K562 (cell line): ENCODE results near the gene FSTL3. TPM values are rescaled to one million over a fixed set of nuclear protein-coding genes. Genes with fewer than 3 reads are reported as not detected.

Experiments
- ATAC-seq: fragments of 200-7000 bp; cut with Tn5 transposase; 3 replicates; pipeline ENCODE4 v1.9.1; 2020; ENCODE audit warnings: moderate library complexity
- BruUV-seq: library from RNA; stranded (reverse); fragments of 400-500 nt; replicated peaks from 2 replicates; lab custom pipeline; 2021; lab: Mats Ljungman, UMichigan
- CTCF ChIA-PET: fragments of 300-600 bp; formaldehyde crosslinking; extraction: SDS; loops from one replicate; lab custom pipeline; 2021; ENCODE audit warnings: low intra/inter-chr PET ratio; lab: Yijun Ruan, JAX
- POLR2A ChIA-PET: fragments of 300-600, 350-650 bp; sonication (Branson Sonifier 250); formaldehyde crosslinking; extraction: SDS; loops from one replicate; lab custom pipeline; 2021; ENCODE audit warnings: antibody characterized with exemption, inconsistent platforms; lab: Yijun Ruan, JAX
- DNase-seq, 4 experiments: peaks; one replicate each; pipeline versions ENCODE4 v3.0.0 to v3.0.0-alpha.2; 2011 to 2018; ENCODE audit warnings: low spot score in 3 of 4, mixed read lengths in 3 of 4; ENCODE audit errors: extremely low read depth in 1 of 4
- FAIRE-seq: peaks from 2 replicates; lab custom pipeline; 2011; peaks lifted over from hg19 to GRCh38; lab: Jason Lieb, UNC
- H2AFZ ChIP-seq: 2 replicates; pipeline ENCODE4 v1.6.0; 2011; ENCODE audit warnings: low read depth, low read length, control low read depth, inconsistent platforms
- H3K27ac ChIP-seq: fragments of 200-600 bp; 3 replicates; pipeline ENCODE4 v1.8.0; 2011; ENCODE audit warnings: low read depth, mild to moderate bottlenecking, control low read depth, inconsistent platforms, low read length, moderate library complexity, mixed read lengths; ENCODE audit errors: extremely low read depth
- H3K27me3 ChIP-seq, 2 experiments: fragments of 300-600 bp in 1 of 2; 2 replicates in 1 of 2; 3 replicates in 1 of 2; pipeline versions ENCODE4 v1.6.0 to v1.8.0; 2011; ENCODE audit warnings: inconsistent platforms in 2 of 2, low read length in 2 of 2, mild to moderate bottlenecking in 1 of 2, mixed read lengths in 1 of 2, moderate library complexity in 1 of 2; ENCODE audit not compliant: control insufficient read depth in 2 of 2, insufficient read depth in 2 of 2
- H3K36me3 ChIP-seq: fragments of 300-600 bp; 3 replicates; pipeline ENCODE4 v1.8.0; 2011; ENCODE audit warnings: mild to moderate bottlenecking, low read length, inconsistent platforms; ENCODE audit not compliant: control insufficient read depth, insufficient read depth
- H3K4me1 ChIP-seq, 2 experiments: fragments of 200-600 bp in 1 of 2; replicated peaks in 1 of 2; 2 replicates in 1 of 2; 3 replicates in 1 of 2; pipeline versions ENCODE4 v1.5.1 to v1.8.0; 2011; ENCODE audit warnings: inconsistent platforms in 2 of 2, low read length in 2 of 2, mild to moderate bottlenecking in 1 of 2, mixed read lengths in 1 of 2, moderate library complexity in 1 of 2; ENCODE audit not compliant: control insufficient read depth in 2 of 2, insufficient read depth in 2 of 2
- H3K4me2 ChIP-seq: 2 replicates; pipeline ENCODE4 v1.6.1; 2011; ENCODE audit warnings: low read length, control low read depth, inconsistent platforms, mixed read lengths; ENCODE audit not compliant: insufficient read depth
- H3K4me3 ChIP-seq: fragments of 200-600 bp; sonication (generic), shearing (Covaris generic); 2 replicates; pipeline ENCODE4 v1.5.1; 2016; ENCODE audit warnings: control low read depth, inconsistent platforms
- H3K79me2 ChIP-seq: fragments of 200-600 bp; 3 replicates; pipeline ENCODE4 v1.8.0; 2011; ENCODE audit warnings: low read length, inconsistent platforms; ENCODE audit not compliant: control insufficient read depth, insufficient read depth
- H3K9ac ChIP-seq, 2 experiments: 2 replicates each; pipeline versions ENCODE4 v1.6.0 to v1.6.1; 2011; ENCODE audit warnings: low read depth in 2 of 2, low read length in 2 of 2, control low read depth in 1 of 2, inconsistent platforms in 1 of 2, mild to moderate bottlenecking in 1 of 2, mixed read lengths in 1 of 2; ENCODE audit not compliant: insufficient read depth in 1 of 2
- H3K9me1 ChIP-seq: one replicate; pipeline ENCODE4 v1.6.0; 2011; ENCODE audit warnings: inconsistent platforms, mild to moderate bottlenecking, low read length, moderate library complexity; ENCODE audit not compliant: control insufficient read depth, insufficient read depth
- H3K9me3 ChIP-seq: replicated peaks from 2 replicates; pipeline ENCODE4 v1.5.1; 2011; ENCODE audit warnings: low read depth, low read length, inconsistent platforms; ENCODE audit not compliant: control insufficient read depth, insufficient read depth
- H4K20me1 ChIP-seq: replicated peaks from 2 replicates; pipeline ENCODE4 v1.6.1; 2011; ENCODE audit warnings: low read length, inconsistent platforms, mixed read lengths; ENCODE audit not compliant: control insufficient read depth, insufficient read depth
- CEBPG ChIP-seq, 3 experiments: fragments of 200-800 bp in 1 of 3; sonication (Bioruptor generic) in 1 of 3; sonication (generic) in 1 of 3; formaldehyde crosslinking in 1 of 3; IDR thresholded peaks in 2 of 3; conservative IDR thresholded peaks in 1 of 3; 2 replicates each; pipeline versions ENCODE4 v1.6.1 to v1.8.0; 2016 to 2022; ENCODE audit warnings: missing compliant biosample characterization in 2 of 3, missing genetic modification characterization in 2 of 3, mild to moderate bottlenecking in 1 of 3, missing genetic modification reagents in 1 of 3
- DIDO1 ChIP-seq: fragments of 450-650 bp; IDR thresholded peaks from 2 replicates; pipeline ENCODE4 v1.6.1; 2016; ENCODE audit warnings: low read depth, missing biosample characterization, missing genetic modification characterization
- FOXA1 ChIP-seq: fragments of 450-650 bp; IDR thresholded peaks from 2 replicates; pipeline ENCODE4 v1.6.1; 2016; ENCODE audit warnings: mild to moderate bottlenecking, borderline replicate concordance
- GTF2F1 ChIP-seq: IDR thresholded peaks from 2 replicates; pipeline ENCODE4 v1.6.1; 2011; ENCODE audit warnings: low read depth, low read length, improper control_type of control experiment
- HIVEP1 ChIP-seq: fragments of 250-450 bp; sonication (Bioruptor Pico); IDR thresholded peaks from 2 replicates; pipeline ENCODE4 v1.4.0; 2020; ENCODE audit warnings: mild to moderate bottlenecking
- HNRNPH1 ChIP-seq: fragments of 200-400 bp; formaldehyde crosslinking; optimal IDR thresholded peaks from 2 replicates; pipeline ENCODE3; 2017; ENCODE audit warnings: low read depth, mild to moderate bottlenecking, low read length, moderate library complexity
- ILF3 ChIP-seq: fragments of 450-650 bp; IDR thresholded peaks from 2 replicates; pipeline ENCODE4 v1.6.1; 2018; ENCODE audit warnings: antibody characterized with exemption, mild to moderate bottlenecking, moderate library complexity, borderline replicate concordance
- JUNB ChIP-seq: fragments of 450-650 bp; formaldehyde crosslinking; conservative IDR thresholded peaks from 2 replicates; pipeline ENCODE4 v1.4.0; 2020; ENCODE audit warnings: mild to moderate bottlenecking
- LEF1 ChIP-seq: fragments of 450-650 bp; IDR thresholded peaks from 2 replicates; pipeline ENCODE4 v1.6.1; 2016; ENCODE audit warnings: mild to moderate bottlenecking
- MAFG ChIP-seq: fragments of 450-650 bp; conservative IDR thresholded peaks from 2 replicates; pipeline ENCODE4 v1.6.1; 2016; ENCODE audit warnings: missing genetic modification characterization, missing compliant biosample characterization
- MAZ ChIP-seq, 2 experiments: fragments of 450-650 bp in 1 of 2; sonication (generic) in 1 of 2; formaldehyde crosslinking; IDR thresholded peaks in 1 of 2; conservative IDR thresholded peaks in 1 of 2; 2 replicates each; pipeline versions ENCODE4 v1.4.0 to v1.5.0; 2020; ENCODE audit warnings: mild to moderate bottlenecking in 1 of 2, missing genetic modification reagents in 1 of 2
- MTA3 ChIP-seq: fragments of 450-650 bp; formaldehyde crosslinking; IDR thresholded peaks from 2 replicates; pipeline ENCODE4 v1.6.1; 2017; ENCODE audit warnings: mild to moderate bottlenecking, borderline replicate concordance
- POLR2A ChIP-seq: fragments of 450-650 bp; conservative IDR thresholded peaks from 2 replicates; pipeline ENCODE4 v1.6.1; 2016
- RBM17 ChIP-seq: fragments of 200-400 bp; formaldehyde crosslinking; IDR thresholded peaks from 2 replicates; pipeline ENCODE4 v1.6.1; 2017; ENCODE audit warnings: low read depth, mild to moderate bottlenecking, low read length, borderline replicate concordance
- SETDB1 ChIP-seq: IDR thresholded peaks from one replicate; pipeline ENCODE4 v1.6.1; 2012; ENCODE audit warnings: low read length, control low read depth, inconsistent platforms
- ZFP36 ChIP-seq: fragments of 150-350 bp; IDR thresholded peaks from 2 replicates; pipeline ENCODE4 v1.6.1; 2018; ENCODE audit warnings: low read length, low read depth; ENCODE audit not compliant: partially characterized antibody
- ZNF507 ChIP-seq: conservative IDR thresholded peaks from 2 replicates; pipeline ENCODE4 v1.6.1; 2017; ENCODE audit warnings: missing genetic modification characterization, missing compliant biosample characterization
- WGBS: fragments of 100-300 bp; shearing (Covaris generic); methylation state at CpG from one replicate; pipeline ENCODE4 v1.1.6; 2016; ENCODE audit warnings: low coverage, mixed read lengths; ENCODE audit not compliant: insufficient coverage; ENCODE audit errors: missing lambda C conversion rate; 5-methylcytosine and 5-hydroxymethylcytosine counted together
- in situ Hi-C: fragments of 300-500 bp; cut with MboI; formaldehyde crosslinking; loops from 4 replicates; pipeline ENCODE4 v1.15.0; 2018; ENCODE audit warnings: inconsistent platforms, mixed read lengths
- intact Hi-C: fragments of 100-400 bp; cut with micrococcal nuclease; formaldehyde crosslinking; loops from 2 replicates; pipeline ENCODE4 v1.14.2; 2022
- polyA plus RNA-seq, 8 experiments: library from polyadenylated mRNA; depleted of rRNA in 4 of 8; stranded (reverse) in 5 of 8; unstranded in 3 of 8; fragments of >200 nt; fragmentation: Nextera tagmentation in 2 of 8; fragmentation: Illumina TruSeq in 1 of 8; extraction: Ambion mirVana in 2 of 8; extraction: Trizol in 1 of 8; gene quantifications; 2 replicates each; pipeline versions ENCODE4 v1.2.1 to v1.2.3, GENCODE V29; 2011 to 2014; ENCODE audit warnings: inconsistent platforms in 1 of 8, missing spikeins in 1 of 8
- total RNA-seq, 7 experiments: library from RNA; depleted of rRNA in 6 of 7; stranded (reverse); fragments of >200 nt in 6 of 7; fragmentation: Illumina TruSeq in 2 of 7; extraction: Trizol in 2 of 7; gene quantifications; 2 replicates each; pipeline versions ENCODE4 v1.2.1 to v1.2.3, GENCODE V29; 2011 to 2021; ENCODE audit warnings: low replicate concordance in 1 of 7
- TF ChIP-seq, protein P1 (sequence below): sonication (generic); formaldehyde crosslinking; IDR thresholded peaks from 2 replicates; pipeline ENCODE4 v1.8.1; 2023; ENCODE audit warnings: mild to moderate bottlenecking, missing genetic modification reagents, moderate library complexity
- TF ChIP-seq, protein P2 (sequence below): sonication (generic); formaldehyde crosslinking; IDR thresholded peaks from 2 replicates; pipeline ENCODE4 v1.8.0; 2022; ENCODE audit warnings: missing genetic modification reagents, mild to moderate bottlenecking, moderate library complexity, borderline replicate concordance
- TF ChIP-seq, protein P3 (sequence below): fragments of 250-450 bp; sonication (Bioruptor Pico); IDR thresholded peaks from 2 replicates; pipeline ENCODE4 v1.4.0; 2020; ENCODE audit warnings: mild to moderate bottlenecking, moderate library complexity

Gene FSTL3
- total and polyA plus RNA-seq, 9 of the 15 experiments (the other 6 are each of a cell fraction or from before 2014, with no cell fraction given), result 0.35 to 6.8 (median 4.2) TPM; not detected in 1

DNA sequence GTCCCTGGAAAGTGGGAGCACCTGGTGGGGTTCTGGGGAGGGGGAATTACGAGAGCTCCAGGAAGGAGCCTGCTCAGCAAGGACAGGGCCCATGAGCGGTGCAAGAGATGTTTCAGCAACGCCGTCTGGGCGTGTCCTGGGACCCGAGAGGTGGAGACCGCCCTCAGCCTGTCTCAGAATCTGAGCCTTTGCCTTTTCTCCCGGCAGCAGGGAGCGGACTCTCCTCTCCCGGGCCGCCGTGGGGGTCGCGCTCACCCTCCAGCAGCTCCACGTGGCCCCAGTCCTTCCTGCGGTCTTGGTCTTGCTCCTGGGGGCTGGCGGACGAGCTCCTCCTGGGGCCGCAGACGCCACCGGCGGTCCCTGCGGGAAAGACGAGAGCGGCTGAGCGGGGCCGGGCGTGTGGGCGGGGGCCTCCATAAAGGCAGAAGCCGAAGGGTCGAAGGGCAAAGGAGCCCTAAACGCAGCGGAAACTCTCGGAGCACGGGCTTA is 43.6 kb upstream of the FSTL3 start:
- Histone ChIP-seq H3K9me3 (no peaks in the 10 kb centered on the region), H3K36me3 (peaks cover 44% of the 10 kb centered on the region; the same call in 2 of the 3 replicates), H3K9me1 (no peaks in the 10 kb centered on the region), H3K4me2 (peak overlapping the region; percentile 87), H3K4me1 (peaks cover 0 to 54% of the 10 kb centered on the region in 2 experiments; a peak in 4 of 5 replicates), H2AFZ (peak overlapping the region; percentile 69), H3K79me2 (peaks cover 48% of the 10 kb centered on the region), H3K4me3 (peak overlapping the region; percentile 70), H3K27me3 (no peaks in the 10 kb centered on the region), H3K9ac (peak overlapping the region; percentile 88 to 95), H3K27ac (peak overlapping the region; percentile 85), H4K20me1 (no peaks in the 10 kb centered on the region)
- POLR2A ChIA-PET, result interaction anchor here (0.6 to 0.7 kb wide), 2 partner anchors 20 to 217 kb away, joined by 3 read pairs; no protein-coding TSS in a partner anchor
- intact Hi-C loops (no loop called here), in situ Hi-C loops (no loop called here)
- CTCF ChIA-PET, result no interaction called here
- FAIRE-seq (peak; percentile 81), DNase-seq (peak; percentile 71 to 82 (median 75)), ATAC-seq (peak; percentile 86)
- WGBS, result 0% methylated on average over 25 of the region's 35 CpGs
- BruUV-seq, result no TSS peak
- TF ChIP-seq RBM17 (no peak), FOXA1 (no peak), HIVEP1 (CRISPR knock-in tag) (no peak), ILF3 (no peak), HNRNPH1 (no peak), GTF2F1 (no peak), MAFG (tag) (no peak), MTA3 (peak; percentile 22; the same call in 1 of the 2 replicates), SETDB1 (no peak), MAZ (CRISPR knock-in tag; conservative IDR thresholded peaks at IDR 0.05 in 1 of 2, IDR thresholded peaks at IDR 0.05 in 1 of 2) (peak in 1 of 2 experiments; percentile 33; a peak in 1 of 4 replicates), DIDO1 (no peak), ZNF507 (no peak), POLR2A (peak; percentile 75), ZFP36 (no peak), JUNB (CRISPR knock-in tag) (no peak), LEF1 (no peak), CEBPG (CRISPR knock-in tag; IDR thresholded peaks at IDR 0.05) (peak; percentile 33; the same call in 1 of the 2 replicates), CEBPG (tag; conservative IDR thresholded peaks at IDR 0.05 in 1 of 2, IDR thresholded peaks at IDR 0.05 in 1 of 2) (no peak)
- TF ChIP-seq, protein P1, sequence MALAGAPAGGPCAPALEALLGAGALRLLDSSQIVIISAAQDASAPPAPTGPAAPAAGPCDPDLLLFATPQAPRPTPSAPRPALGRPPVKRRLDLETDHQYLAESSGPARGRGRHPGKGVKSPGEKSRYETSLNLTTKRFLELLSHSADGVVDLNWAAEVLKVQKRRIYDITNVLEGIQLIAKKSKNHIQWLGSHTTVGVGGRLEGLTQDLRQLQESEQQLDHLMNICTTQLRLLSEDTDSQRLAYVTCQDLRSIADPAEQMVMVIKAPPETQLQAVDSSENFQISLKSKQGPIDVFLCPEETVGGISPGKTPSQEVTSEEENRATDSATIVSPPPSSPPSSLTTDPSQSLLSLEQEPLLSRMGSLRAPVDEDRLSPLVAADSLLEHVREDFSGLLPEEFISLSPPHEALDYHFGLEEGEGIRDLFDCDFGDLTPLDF (CRISPR knock-in tag), result no peak
- TF ChIP-seq, protein P2, sequence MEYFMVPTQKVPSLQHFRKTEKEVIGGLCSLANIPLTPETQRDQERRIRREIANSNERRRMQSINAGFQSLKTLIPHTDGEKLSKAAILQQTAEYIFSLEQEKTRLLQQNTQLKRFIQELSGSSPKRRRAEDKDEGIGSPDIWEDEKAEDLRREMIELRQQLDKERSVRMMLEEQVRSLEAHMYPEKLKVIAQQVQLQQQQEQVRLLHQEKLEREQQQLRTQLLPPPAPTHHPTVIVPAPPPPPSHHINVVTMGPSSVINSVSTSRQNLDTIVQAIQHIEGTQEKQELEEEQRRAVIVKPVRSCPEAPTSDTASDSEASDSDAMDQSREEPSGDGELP (CRISPR knock-in tag), result no peak
- TF ChIP-seq, protein P3, sequence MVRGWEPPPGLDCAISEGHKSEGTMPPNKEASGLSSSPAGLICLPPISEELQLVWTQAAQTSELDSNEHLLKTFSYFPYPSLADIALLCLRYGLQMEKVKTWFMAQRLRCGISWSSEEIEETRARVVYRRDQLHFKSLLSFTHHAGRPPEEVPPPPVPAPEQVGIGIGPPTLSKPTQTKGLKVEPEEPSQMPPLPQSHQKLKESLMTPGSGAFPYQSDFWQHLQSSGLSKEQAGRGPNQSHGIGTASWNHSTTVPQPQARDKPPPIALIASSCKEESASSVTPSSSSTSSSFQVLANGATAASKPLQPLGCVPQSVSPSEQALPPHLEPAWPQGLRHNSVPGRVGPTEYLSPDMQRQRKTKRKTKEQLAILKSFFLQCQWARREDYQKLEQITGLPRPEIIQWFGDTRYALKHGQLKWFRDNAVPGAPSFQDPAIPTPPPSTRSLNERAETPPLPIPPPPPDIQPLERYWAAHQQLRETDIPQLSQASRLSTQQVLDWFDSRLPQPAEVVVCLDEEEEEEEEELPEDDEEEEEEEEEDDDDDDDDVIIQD (CRISPR knock-in tag), result no peak
